ENCODE results near the gene MZT2A.
"Not testable (repeated sequence)": the region's sequence is repeated elsewhere in the genome, so short reads cannot be mapped to it uniquely, and the experiment has no call there.

The MZT2A gene

GRCh38 chr2:131490616-131491468, 1.4 kb downstream of the MZT2A start:
- DNase-seq, result not testable (repeated sequence)

- DNase-seq, result no peak
These were observed 3.6 kb downstream of the MZT2A start for GRCh38 chr2:131488306-131489205.

GRCh38 chr2:131486201-131486902, 5.8 kb downstream of the MZT2A start:
- DNase-seq, result not testable (repeated sequence)

GRCh38 chr2:131484906-131485460, 7.2 kb downstream of the MZT2A start:
- not testable (repeated sequence) for DNase-seq

- DNase-seq, result not testable (repeated sequence)
These were observed 8.0 kb downstream of the MZT2A start for GRCh38 chr2:131483981-131484820.

DNA sequence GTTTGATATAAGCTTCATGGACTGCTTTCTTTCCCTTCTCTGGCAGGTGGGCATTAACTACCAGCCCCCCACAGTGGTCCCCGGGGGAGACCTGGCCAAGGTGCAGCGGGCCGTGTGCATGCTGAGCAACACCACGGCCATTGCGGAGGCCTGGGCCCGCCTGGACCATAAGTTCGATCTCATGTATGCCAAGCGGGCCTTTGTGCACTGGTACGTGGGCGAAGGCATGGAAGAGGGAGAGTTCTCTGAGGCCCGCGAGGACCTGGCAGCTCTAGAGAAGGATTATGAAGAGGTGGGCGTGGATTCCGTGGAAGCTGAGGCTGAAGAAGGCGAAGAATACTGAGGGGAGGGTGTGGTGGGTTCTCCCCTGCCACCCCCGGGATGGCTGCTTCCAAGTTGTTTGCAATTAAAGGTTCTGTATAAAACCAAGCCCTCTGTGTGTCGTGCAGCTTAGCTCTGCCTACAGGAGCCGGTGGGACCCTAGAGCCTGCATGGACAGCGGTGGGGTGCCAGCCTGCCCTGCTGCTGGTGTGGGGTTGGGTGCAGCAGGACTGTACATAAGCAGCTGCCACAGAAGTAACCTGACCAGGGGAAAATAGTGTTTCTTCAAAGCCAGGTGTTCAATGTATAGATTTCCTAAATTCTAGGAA, 9.6 kb downstream of the MZT2A start:
- DNase-seq, result not testable (repeated sequence)

DNA sequence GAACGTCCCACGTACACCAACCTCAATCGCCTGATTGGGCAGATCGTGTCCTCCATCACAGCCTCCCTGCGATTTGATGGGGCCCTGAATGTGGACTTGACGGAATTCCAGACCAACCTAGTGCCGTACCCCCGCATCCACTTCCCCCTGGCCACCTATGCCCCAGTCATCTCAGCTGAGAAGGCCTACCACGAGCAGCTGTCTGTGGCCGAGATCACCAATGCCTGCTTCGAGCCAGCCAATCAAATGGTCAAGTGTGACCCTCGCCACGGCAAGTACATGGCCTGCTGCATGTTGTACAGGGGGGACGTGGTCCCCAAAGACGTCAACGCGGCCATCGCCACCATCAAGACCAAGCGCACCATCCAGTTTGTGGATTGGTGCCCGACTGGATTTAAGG, 11.8 kb downstream of the MZT2A start:
- not testable (repeated sequence) for DNase-seq

DNA sequence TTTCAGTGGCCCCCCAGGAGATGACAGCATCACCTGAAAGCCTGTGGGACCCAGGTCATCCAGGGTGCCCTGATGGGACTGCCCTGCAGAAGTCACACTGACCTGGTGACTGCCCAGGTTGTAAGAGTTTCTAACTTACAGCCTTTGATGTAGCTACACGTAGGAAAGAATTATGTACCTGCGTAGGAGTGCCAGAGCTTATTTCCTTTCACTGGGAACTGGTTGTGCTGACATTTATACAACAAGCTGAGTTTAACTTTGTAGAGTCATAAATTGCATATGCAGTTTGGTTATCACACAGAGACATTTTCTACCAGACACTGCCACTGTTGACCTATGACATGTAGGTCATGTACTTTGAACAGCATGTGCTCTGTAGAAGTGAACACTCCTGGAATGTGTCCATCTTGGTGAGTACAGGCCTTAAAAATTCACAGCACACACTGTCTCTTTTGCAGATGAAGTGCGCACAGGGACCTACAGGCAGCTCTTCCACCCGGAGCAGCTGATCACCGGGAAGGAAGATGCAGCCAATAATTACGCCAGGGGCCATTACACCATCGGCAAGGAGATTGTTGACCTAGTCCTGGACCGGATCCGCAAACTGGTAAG, 13.2 kb downstream of the MZT2A start:
- not testable (repeated sequence) for DNase-seq

DNA sequence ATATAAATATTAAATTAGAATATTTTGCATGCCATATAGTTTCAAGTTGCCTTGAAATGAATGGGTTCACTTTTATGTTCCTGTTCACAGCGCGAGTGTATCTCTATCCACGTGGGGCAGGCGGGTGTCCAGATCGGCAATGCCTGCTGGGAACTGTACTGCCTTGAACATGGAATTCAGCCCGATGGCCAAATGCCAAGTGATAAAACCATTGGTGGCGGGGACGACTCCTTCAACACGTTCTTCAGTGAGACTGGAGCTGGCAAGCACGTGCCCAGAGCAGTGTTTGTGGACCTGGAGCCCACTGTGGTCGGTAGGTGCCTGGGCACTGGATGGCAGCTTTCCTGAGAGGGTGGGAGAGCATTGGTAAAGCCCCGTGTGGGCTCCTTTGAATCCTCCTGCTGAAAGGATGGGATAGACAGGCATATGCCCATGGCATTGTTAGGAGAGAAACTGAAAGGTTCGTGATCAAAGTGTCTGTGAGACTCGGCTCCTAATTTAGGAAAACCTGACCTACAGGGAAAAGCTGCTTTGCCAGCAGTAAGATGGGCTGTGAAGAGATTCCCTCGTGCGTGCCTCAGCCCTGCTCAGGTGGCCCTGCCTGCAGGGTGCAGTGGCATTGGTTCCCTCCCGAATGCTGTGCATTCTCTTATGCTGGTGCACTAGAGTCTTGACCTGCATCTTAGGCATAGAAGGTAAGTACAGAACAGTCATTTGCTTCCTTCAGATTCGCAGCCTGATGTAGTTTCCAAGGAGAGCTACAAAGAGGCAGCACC, 13.9 kb downstream of the MZT2A start:
- not testable (repeated sequence) for DNase-seq

DNA sequence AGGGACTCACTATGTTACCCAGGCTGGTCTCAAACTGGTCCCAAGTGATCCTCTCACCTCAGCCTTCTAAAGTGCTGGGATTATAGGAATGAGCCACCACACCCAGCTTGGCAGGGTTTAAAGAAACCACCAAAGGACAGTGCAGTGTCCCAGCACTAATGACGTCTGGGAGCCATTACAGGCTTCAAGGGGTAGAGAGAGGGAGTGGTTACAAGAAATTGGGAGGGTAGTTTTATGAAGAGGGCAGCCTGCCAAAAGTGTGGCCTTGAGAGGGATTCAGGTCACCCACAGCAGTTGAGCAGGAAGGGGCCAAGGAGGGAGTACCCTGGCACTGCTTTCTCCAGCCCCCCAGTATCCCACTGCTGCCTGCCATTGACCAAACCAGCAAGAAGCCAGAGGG, 15.0 kb downstream of the MZT2A start:
- DNase-seq, result not testable (repeated sequence)

- not testable (repeated sequence) for DNase-seq
These were observed 15.8 kb downstream of the MZT2A start for GRCh38 chr2:131476363-131476762.

DNA sequence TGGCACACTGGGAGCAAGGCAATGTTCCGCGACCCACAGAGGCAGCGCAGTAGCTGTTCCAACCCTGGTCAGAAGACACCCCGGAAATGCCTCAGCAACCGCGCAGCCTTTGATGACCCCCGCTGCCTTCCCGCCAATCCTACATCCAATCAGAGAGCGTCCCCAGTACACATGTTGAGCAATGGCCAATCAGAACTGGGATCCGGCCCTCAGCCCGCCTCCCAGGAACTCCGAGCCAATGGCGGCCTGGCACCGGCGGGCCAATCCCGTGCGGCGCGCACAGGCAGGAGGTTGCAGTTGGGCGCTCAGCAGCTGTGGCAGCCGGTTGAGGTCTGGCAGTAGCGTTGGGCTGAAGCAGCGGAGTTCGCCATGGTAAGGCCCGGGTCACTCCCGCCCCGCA, 16.4 kb downstream of the MZT2A start, which contains the start of gene TUBA3D:
TSS of gene TUBA3D (plus strand) at position 289 of the 400 bp plus-strand sequence. CDS start at position 370, 81 bp downstream.
- no peak for DNase-seq

- DNase-seq, result not testable (repeated sequence)
These were observed 18.9 kb downstream of the MZT2A start for GRCh38 chr2:131473266-131473665.

DNA sequence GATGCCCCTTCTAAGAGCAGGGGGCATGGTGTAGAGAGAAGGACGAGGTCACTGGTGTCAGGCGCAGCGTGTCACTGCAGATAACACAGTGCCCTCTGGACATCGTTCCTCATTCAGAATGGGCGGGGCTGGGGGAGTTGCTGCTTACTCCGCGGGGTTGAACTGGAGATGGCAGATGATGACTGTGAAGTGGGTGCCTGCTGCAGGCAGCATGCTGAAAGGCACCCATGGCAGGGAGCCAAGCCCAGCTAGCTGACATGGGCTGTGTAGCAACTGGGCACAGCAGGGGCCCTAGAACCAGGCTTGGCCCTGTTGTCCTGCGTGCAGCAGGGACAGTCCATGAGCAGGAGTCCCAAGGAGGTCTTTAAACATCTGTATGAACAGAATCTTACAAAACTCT, 20.6 kb downstream of the MZT2A start:
- DNase-seq, result not testable (repeated sequence)

DNA sequence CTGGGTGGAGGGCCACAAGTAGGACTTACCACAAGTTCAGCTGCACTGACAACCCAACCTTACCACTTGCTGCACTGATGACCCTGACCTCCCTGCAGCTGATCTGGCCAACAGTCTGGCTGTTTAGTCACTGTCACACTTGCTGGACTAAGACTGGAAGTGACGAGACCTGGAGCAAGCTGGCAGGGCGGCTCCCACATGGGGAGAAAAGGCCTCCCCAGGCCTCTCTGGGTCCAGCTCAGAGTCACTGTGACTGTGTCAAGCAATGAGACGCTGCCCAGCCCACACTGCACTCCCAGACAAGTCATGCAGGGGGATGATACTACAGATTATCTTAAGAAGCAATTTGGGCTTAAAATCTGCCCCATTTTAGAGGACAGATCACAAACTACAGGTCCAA, 21.3 kb downstream of the MZT2A start:
- not testable (repeated sequence) for DNase-seq

DNA sequence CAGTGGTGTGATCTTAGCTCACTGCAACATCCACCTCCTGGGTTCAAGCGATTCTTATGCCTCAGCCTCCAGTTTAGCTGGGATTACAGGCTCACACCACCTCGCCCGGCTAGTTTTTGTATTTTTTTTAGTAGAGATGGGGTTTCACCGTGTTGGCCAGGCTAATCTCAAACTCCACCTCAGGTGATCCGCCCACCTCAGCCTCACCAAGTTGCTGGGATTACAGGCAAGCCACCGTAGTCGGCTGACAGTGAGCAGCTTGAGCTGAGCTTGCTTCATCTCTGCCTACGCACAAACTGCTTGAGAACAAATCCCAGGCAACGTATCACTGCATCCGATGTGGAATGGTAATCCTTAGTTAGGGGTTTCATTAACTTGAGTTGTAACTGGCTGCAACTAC, 24.5 kb downstream of the MZT2A start:
- not testable (repeated sequence) for DNase-seq

DNA sequence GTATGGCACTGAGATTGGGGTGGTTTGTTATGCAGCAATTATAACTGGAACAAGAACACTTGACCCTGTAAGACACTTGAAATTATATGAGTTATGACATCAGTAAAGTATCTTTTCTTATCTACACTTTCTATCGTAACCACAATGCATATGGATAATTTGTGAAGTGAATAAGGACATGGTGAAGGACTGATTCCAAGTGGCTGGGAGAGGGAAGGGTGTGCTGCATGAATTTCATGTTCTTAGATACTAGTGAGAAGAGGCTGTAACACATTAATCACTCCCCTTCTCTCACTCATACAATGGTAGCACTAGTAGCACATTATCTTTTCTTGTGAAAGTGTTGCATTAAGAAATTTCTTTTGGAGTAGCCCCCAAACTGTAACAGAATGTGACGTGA, 37.3 kb downstream of the MZT2A start:
- DNase-seq, result not testable (repeated sequence)

DNA sequence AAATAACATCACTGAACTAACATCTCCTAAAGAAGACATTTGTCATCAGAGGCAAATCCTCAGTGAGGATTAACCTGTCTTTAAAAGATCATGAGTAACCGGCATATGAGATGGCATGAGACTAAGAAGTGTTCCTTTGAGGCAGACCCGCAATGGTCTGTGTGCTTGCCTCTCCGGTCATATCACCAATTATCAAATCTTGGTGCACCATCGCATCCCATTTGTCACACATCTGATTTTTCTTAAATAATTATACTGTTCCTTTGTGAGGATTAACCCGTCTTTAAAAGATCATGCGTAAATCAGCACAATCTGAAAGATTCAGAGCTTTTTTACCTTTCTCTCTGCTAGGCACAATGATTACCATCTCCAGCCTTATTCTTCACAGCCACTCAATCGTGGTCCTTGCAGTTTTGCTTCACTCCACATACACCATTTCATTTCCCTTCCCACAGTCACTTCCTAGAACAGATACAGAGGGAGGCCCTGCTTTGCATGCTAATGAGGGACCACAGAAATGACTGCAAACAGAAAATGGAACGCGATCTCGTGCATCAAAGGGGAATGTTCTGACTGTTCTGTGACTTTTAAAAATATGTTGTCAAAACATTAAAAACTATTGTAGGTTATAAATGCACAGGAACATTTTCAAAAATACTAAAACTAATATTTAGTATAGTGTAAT, 40.8 kb downstream of the MZT2A start:
- not testable (repeated sequence) for DNase-seq

DNA sequence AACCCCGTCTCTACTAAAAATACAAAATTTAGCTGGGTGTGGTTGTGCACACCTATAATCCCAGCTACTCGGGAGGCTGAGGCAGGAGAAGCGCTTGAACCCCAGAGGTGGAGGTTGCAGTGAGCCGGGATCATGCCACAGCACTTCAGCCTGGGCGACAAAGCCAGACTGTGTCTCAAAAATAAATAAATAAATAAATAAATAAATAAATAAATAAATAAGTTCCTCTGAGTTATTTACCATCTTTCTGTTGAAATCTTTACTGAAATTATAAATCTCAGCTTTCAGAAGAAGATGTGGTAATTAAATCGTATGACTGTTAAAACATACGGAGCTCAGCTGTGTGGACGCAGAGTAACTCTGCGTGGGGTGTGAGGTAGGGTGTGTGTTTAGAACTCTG, 44.2 kb downstream of the MZT2A start:
- DNase-seq, result not testable (repeated sequence)

Data from GDM1 (cell line).